NCI-H748 (cell line): ENCODE results near the gene PLTP.
"Not testable (repeated sequence)": the region's sequence is repeated elsewhere in the genome, so short reads cannot be mapped to it uniquely, and the experiment has no call there.

ENCODE experiments used
- DNase-seq: peaks from one replicate; lab custom pipeline; 2025; ENCODE audit not compliant: unreplicated experiment; lab: John Stamatoyannopoulos, UW

The PLTP gene

GRCh38 chr20:45901332-45901731, 10.6 kb downstream of the PLTP start:
- not testable (repeated sequence) for DNase-seq

- DNase-seq: no peak
These were observed 12.7 kb downstream of the PLTP start for GRCh38 chr20:45899046-45899835.

GRCh38 chr20:45898285-45898684, 13.7 kb downstream of the PLTP start:
- DNase-seq: no peak

- DNase-seq: no peak
These were observed 14.3 kb downstream of the PLTP start for GRCh38 chr20:45897692-45898091.

GRCh38 chr20:45897289-45897688, 14.7 kb downstream of the PLTP start:
- no peak for DNase-seq

GRCh38 chr20:45896641-45897161, 15.3 kb downstream of the PLTP start:
- no peak for DNase-seq

GRCh38 chr20:45894797-45895196, 17.2 kb downstream of the PLTP start:
- no peak for DNase-seq

- no peak for DNase-seq
These were observed 18.1 kb downstream of the PLTP start for GRCh38 chr20:45893831-45894230.

GRCh38 chr20:45892828-45893500, 19.0 kb downstream of the PLTP start:
- DNase-seq: no peak

- no peak for DNase-seq
These were observed 19.7 kb downstream of the PLTP start for GRCh38 chr20:45892049-45892825.

- peak; percentile 81 for DNase-seq
These were observed 20.7 kb downstream of the PLTP start, which contains the start of the genes CTSA and NEURL2 for GRCh38 chr20:45890985-45891983. Gene CTSA (plus strand): TSS chr20:45891335. CDS start chr20:45891569, 234 bp downstream. Gene NEURL2 (minus strand): TSS chr20:45891208. CDS start chr20:45890991, 217 bp downstream.

- DNase-seq: peak; percentile 80
These were observed 21.6 kb downstream of the PLTP start for GRCh38 chr20:45890077-45890984.

- no peak for DNase-seq
These were observed 23.3 kb downstream of the PLTP start for GRCh38 chr20:45888681-45889080.

GRCh38 chr20:45887346-45887715, 24.6 kb downstream of the PLTP start, which contains the start of gene SPATA25:
Gene SPATA25 (minus strand): TSS chr20:45887622. CDS start chr20:45887590, 32 bp downstream.
- no peak for DNase-seq

- DNase-seq: no peak
These were observed 25.2 kb downstream of the PLTP start for GRCh38 chr20:45886590-45887345.

- no peak for DNase-seq
These were observed 28.9 kb downstream of the PLTP start for GRCh38 chr20:45883100-45883469.

GRCh38 chr20:45882469-45883099, 29.4 kb downstream of the PLTP start:
- DNase-seq: no peak
